Body of pancreas (tissue), 4 donors: ENCODE data around the gene RNF2.

Experiments
- POLR2A ChIP-seq, 3 donors: fragments of 450-650 bp; IDR thresholded peaks; one replicate each; pipeline ENCODE4 v1.6.1; 2016; ENCODE audit warnings: antibody characterized with exemption in 3 of 3, mild to moderate bottlenecking in 2 of 3
- TF ChIP-seq, protein P1 (sequence below), 7 experiments: fragments of 450-650 bp in 4 of 7; fragments of 200-600 bp in 3 of 7; sonication (generic) in 3 of 7; IDR thresholded peaks; one replicate each; pipeline ENCODE4 v1.5.1; 2016 to 2019; ENCODE audit warnings: antibody characterized with exemption in 7 of 7

DNA sequence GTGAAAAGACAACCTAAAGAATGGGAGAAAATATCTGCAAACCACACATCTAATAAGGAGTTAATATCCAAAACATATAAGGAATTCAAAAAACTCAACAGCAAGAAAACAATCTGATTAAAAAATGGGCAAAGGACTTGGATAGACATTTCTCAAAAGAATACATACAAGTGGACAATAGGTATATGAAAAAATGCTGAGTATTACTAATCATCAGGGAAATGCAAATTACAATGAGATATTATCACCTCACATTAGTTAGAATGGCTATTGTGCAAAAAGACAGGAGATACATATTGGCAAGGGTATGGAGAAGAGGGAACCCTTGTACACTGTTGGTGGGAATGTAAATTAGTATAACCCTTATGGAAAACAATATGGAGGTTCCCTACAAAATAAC, 66.5 kb downstream of the RNF2 start:
- TF ChIP-seq, protein P1, sequence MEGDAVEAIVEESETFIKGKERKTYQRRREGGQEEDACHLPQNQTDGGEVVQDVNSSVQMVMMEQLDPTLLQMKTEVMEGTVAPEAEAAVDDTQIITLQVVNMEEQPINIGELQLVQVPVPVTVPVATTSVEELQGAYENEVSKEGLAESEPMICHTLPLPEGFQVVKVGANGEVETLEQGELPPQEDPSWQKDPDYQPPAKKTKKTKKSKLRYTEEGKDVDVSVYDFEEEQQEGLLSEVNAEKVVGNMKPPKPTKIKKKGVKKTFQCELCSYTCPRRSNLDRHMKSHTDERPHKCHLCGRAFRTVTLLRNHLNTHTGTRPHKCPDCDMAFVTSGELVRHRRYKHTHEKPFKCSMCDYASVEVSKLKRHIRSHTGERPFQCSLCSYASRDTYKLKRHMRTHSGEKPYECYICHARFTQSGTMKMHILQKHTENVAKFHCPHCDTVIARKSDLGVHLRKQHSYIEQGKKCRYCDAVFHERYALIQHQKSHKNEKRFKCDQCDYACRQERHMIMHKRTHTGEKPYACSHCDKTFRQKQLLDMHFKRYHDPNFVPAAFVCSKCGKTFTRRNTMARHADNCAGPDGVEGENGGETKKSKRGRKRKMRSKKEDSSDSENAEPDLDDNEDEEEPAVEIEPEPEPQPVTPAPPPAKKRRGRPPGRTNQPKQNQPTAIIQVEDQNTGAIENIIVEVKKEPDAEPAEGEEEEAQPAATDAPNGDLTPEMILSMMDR (IDR thresholded peaks at IDR 0.05): no peak
- no peak for TF ChIP-seq POLR2A (IDR thresholded peaks at IDR 0.05)
